ENCODE data around the gene DCAF7. TPM values are rescaled to one million over a fixed set of nuclear protein-coding genes. Genes with fewer than 3 reads are reported as not detected.

The DCAF7 gene
- total RNA-seq, 4 donors from 2014 or later: 17.9 to 32.8 (median 23.9) TPM

DNA sequence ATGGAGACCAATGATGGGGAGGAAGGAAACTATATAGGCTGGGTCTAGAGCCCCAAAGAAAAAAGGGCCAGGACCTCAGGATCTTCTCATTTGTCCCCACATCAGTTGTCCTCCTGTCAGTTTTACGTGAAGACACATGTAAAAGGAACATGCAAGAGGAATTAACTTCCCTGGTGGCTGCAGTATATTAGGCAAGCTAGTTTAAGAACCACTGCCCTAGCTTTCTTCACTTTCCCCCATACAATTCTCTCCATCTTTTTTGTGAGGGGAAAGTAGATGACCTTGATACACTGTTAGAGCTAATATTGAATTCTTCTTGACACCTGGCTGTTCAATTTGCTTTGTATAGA, 74.2 kb downstream of the DCAF7 start:
- TF ChIP-seq CTCF (IDR thresholded peaks at IDR 0.05; ENCODE audit: low read depth): no peak

- TF ChIP-seq CTCF (IDR thresholded peaks at IDR 0.05; ENCODE audit: low read depth): no peak
Observed at GRCh38 chr17:63626551-63627180, 76.4 kb downstream of the DCAF7 start.

- TF ChIP-seq CTCF (IDR thresholded peaks at IDR 0.05; ENCODE audit: low read depth): no peak
Observed at GRCh38 chr17:63629627-63630026, 79.3 kb downstream of the DCAF7 start.

GRCh38 chr17:63631062-63631461, 80.8 kb downstream of the DCAF7 start:
- TF ChIP-seq CTCF (IDR thresholded peaks at IDR 0.05; ENCODE audit: low read depth): no peak

DNA sequence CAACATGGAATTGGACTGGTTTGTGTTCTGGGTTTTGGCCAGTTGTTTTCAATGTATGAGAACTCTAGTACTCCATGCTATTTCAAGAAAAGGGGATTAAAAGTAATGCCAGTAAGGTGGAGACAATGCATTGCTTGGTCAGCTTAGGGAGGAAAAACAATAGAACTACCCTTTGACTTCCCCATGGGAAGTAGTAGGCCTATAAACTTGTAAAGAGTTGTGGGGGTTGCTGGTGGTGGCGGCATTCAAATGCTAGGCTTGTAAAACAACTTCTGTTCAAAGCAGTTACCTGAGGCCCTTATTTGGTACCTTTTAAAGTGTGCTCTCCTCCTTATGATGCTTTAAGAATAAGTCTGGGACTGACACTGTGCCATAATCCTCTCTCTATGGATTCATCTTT, 81.3 kb downstream of the DCAF7 start:
- no peak for TF ChIP-seq CTCF (IDR thresholded peaks at IDR 0.05; ENCODE audit: low read depth)

DNA sequence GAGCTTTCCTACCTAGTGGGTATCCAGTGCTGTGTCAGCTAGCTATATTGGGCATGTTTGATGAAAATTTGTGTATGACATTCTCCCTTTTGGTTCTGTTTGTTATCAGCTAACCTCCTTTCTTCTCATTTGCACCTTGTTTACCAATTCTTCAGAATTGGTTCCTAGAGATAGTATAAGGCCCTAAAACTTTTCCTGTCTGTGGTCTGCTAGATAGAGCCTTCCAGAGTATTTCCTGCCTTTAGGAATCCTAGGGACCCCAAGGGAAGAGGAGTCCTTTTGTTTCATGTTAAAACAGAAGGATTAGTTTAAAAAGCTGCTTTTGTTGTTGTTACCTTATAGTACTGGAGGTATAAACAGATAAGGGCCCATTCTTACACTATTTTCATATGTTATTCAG, 83.5 kb downstream of the DCAF7 start:
- TF ChIP-seq CTCF (IDR thresholded peaks at IDR 0.05; ENCODE audit: low read depth): no peak

- TF ChIP-seq CTCF (IDR thresholded peaks at IDR 0.05; ENCODE audit: low read depth): no peak
Observed at GRCh38 chr17:63634163-63634562, 83.9 kb downstream of the DCAF7 start.
